ENCODE measurements around the gene BMS1. TPM values are rescaled to one million over a fixed set of nuclear protein-coding genes. Genes with fewer than 3 reads are reported as not detected.
"Not testable (repeated sequence)": the region's sequence is repeated elsewhere in the genome, so short reads cannot be mapped to it uniquely, and the experiment has no call there.

BMS1 gene
- total RNA-seq, 1 experiment from 2014 or later = 32.3 TPM

DNA sequence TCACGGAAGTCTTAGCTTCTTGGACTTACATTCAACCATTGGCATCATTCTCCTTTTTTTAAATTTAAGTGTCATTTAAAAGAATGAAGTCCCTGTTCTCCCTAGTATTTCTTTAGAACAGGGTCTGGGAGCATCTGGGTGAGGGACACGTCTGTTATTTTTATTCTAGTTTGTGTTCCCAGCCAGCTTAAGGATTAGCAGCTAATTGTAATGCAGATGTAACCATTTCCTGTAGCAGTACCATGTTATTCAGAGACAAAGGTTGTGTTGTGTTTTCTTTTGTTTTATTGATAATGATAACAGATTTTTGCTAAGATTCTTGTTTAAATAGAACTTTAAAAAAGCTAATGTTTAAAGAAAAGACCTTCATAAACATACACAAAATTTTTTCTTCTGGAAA lies 34.3 kb downstream of the BMS1 start:
- CTCF ChIA-PET = no interaction called here
- in situ Hi-C loops (cut with HindIII; ENCODE audit: low pct_unique_long_range_greater_than_20kb, low sequenced_read_pairs) = no loop called here
- Histone ChIP-seq H3K4me3 (ENCODE audit: low read depth in 2 of 2, low read length in 2 of 2) (no peak overlapping the region), H3K4me1 (ENCODE audit: control insufficient read depth, insufficient read depth, low read length) (no peaks in the 10 kb centered on the region), H3K9me3 (ENCODE audit: control insufficient read depth, insufficient read depth, low read depth, low read length) (no peaks in the 10 kb centered on the region), H3K36me3 (ENCODE audit: control insufficient read depth, insufficient read depth, low read length) (peaks cover 12% of the 10 kb centered on the region), H3K27ac (ENCODE audit: low read length) (no peak overlapping the region), H3K27me3 (ENCODE audit: control insufficient read depth, insufficient read depth, low read length) (no peaks in the 10 kb centered on the region)
- intact Hi-C loops (cut with micrococcal nuclease; ENCODE audit: unreplicated experiment) = no loop called here
- no TSS peak for BruUV-seq (replicated peaks)
- POLR2A ChIA-PET = no interaction called here
- DNase-seq (ENCODE audit: low read depth, low spot score) = no peak
- TF ChIP-seq SIN3A (IDR thresholded peaks at IDR 0.05; ENCODE audit: borderline replicate concordance, insufficient read depth, low read depth, low read length) = no peak
- TF ChIP-seq, protein P1, sequence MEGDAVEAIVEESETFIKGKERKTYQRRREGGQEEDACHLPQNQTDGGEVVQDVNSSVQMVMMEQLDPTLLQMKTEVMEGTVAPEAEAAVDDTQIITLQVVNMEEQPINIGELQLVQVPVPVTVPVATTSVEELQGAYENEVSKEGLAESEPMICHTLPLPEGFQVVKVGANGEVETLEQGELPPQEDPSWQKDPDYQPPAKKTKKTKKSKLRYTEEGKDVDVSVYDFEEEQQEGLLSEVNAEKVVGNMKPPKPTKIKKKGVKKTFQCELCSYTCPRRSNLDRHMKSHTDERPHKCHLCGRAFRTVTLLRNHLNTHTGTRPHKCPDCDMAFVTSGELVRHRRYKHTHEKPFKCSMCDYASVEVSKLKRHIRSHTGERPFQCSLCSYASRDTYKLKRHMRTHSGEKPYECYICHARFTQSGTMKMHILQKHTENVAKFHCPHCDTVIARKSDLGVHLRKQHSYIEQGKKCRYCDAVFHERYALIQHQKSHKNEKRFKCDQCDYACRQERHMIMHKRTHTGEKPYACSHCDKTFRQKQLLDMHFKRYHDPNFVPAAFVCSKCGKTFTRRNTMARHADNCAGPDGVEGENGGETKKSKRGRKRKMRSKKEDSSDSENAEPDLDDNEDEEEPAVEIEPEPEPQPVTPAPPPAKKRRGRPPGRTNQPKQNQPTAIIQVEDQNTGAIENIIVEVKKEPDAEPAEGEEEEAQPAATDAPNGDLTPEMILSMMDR (IDR thresholded peaks at IDR 0.05) = no peak
- TF ChIP-seq TCF7L2 (IDR thresholded peaks at IDR 0.05; ENCODE audit: low read depth, low read length) = no peak
- no peak for TF ChIP-seq POLR2AphosphoS5 (IDR thresholded peaks at IDR 0.05; ENCODE audit: low read depth, low read length)
- TF ChIP-seq, protein P2, sequence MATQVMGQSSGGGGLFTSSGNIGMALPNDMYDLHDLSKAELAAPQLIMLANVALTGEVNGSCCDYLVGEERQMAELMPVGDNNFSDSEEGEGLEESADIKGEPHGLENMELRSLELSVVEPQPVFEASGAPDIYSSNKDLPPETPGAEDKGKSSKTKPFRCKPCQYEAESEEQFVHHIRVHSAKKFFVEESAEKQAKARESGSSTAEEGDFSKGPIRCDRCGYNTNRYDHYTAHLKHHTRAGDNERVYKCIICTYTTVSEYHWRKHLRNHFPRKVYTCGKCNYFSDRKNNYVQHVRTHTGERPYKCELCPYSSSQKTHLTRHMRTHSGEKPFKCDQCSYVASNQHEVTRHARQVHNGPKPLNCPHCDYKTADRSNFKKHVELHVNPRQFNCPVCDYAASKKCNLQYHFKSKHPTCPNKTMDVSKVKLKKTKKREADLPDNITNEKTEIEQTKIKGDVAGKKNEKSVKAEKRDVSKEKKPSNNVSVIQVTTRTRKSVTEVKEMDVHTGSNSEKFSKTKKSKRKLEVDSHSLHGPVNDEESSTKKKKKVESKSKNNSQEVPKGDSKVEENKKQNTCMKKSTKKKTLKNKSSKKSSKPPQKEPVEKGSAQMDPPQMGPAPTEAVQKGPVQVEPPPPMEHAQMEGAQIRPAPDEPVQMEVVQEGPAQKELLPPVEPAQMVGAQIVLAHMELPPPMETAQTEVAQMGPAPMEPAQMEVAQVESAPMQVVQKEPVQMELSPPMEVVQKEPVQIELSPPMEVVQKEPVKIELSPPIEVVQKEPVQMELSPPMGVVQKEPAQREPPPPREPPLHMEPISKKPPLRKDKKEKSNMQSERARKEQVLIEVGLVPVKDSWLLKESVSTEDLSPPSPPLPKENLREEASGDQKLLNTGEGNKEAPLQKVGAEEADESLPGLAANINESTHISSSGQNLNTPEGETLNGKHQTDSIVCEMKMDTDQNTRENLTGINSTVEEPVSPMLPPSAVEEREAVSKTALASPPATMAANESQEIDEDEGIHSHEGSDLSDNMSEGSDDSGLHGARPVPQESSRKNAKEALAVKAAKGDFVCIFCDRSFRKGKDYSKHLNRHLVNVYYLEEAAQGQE (IDR thresholded peaks at IDR 0.05; ENCODE audit: insufficient read depth in 1 of 2, low read depth in 2 of 2, low read length in 1 of 2) = no peak
- ATAC-seq = no peak

DNA sequence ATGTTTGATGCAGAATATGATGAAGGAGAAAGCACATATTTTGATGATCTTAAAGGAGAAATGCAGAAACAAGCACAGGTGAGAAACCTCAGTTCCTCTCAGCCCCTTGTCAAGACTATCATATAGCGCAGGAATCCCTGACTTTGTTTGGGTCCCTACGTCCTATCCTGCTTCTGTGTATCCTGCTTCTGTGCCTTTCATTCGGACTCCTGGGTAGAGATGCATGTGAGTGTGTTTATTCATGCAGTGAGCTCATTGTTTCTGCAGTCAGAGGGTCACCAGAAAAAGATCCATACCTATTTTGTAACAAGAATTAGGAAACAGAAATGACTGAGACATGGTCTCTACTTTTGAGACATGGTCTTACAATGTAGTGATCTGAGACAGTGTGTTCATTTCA lies 34.8 kb downstream of the BMS1 start:
- DNase-seq (ENCODE audit: low read depth, low spot score); CTCF ChIA-PET; in situ Hi-C loops (cut with HindIII; ENCODE audit: low pct_unique_long_range_greater_than_20kb, low sequenced_read_pairs); intact Hi-C loops (cut with micrococcal nuclease; ENCODE audit: unreplicated experiment); H3K27me3 ChIP-seq (ENCODE audit: control insufficient read depth, insufficient read depth, low read length); H3K4me1 ChIP-seq (ENCODE audit: control insufficient read depth, insufficient read depth, low read length); BruUV-seq (replicated peaks); H3K27ac ChIP-seq (ENCODE audit: low read length); H3K9me3 ChIP-seq (ENCODE audit: control insufficient read depth, insufficient read depth, low read depth, low read length); ATAC-seq; H3K4me3 ChIP-seq (ENCODE audit: low read depth in 2 of 2, low read length in 2 of 2); POLR2A ChIA-PET: not testable (repeated sequence)
- H3K36me3 ChIP-seq (ENCODE audit: control insufficient read depth, insufficient read depth, low read length) = peaks cover 10% of the 10 kb centered on the region

DNA sequence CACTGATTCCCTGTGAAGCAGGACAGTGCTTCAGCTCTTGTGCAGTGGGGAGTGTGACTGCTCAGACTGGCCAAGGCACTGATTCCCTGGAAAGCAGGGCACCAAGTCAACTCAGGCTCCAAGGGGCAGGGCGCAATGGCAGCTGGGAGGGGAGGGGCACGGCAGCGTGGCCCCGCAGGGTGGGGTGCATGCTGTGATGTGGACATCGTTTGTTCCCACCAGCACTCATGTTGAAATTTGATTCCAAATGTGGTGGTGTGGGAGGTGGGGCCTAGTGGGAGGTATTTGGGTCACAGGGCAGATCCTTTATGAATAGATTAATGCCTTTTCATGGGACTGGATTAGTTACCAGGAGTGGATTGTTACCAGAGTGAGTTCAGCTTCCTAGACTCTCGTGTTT lies 44.2 kb downstream of the BMS1 start:
- H3K36me3 ChIP-seq (ENCODE audit: control insufficient read depth, insufficient read depth, low read length) = peaks cover 22% of the 10 kb centered on the region
- H3K27me3 ChIP-seq (ENCODE audit: control insufficient read depth, insufficient read depth, low read length); H3K27ac ChIP-seq (ENCODE audit: low read length); BruUV-seq (replicated peaks); in situ Hi-C loops (cut with HindIII; ENCODE audit: low pct_unique_long_range_greater_than_20kb, low sequenced_read_pairs); H3K4me1 ChIP-seq (ENCODE audit: control insufficient read depth, insufficient read depth, low read length); H3K9me3 ChIP-seq (ENCODE audit: control insufficient read depth, insufficient read depth, low read depth, low read length); POLR2A ChIA-PET; DNase-seq (ENCODE audit: low read depth, low spot score); intact Hi-C loops (cut with micrococcal nuclease; ENCODE audit: unreplicated experiment); ATAC-seq; H3K4me3 ChIP-seq (ENCODE audit: low read depth in 2 of 2, low read length in 2 of 2): not testable (repeated sequence)
- CTCF ChIA-PET = interaction anchor here (0.5 kb wide), 1 partner anchor 171 kb away, joined by 3 read pairs; no protein-coding TSS in a partner anchor
